NCI-H2107 treated with DMSO at 0.1 percent for 48 hours (cell line): ENCODE data around the gene CS.

Experiments used
- DNase-seq: peaks from one replicate; lab custom pipeline; 2025; ENCODE audit not compliant: unreplicated experiment; lab: John Stamatoyannopoulos, UW

The CS gene

DNA sequence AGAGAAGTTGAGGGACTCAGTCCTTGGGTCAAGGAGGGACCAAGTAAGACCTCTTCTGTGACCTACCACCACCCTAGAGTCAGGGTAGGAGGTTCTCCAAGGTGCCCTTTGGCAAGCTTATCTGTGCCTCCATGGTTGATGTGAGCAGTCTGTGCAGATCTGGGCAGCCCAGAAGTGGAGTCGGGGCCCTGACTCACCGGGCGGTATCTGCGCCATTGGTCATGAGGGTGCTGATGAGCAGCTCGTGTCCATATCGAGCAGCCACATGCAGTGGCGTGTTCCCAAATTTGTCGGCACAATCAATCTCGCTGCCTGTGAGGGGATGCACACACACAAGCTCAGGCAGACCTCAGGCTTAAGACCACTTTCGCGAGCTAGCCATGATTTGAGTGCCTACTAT, 47.0 kb downstream of the CS start:
- DNase-seq: no peak

- DNase-seq: no peak
Observed at GRCh38 chr12:56252649-56253048, 47.5 kb downstream of the CS start.

DNA sequence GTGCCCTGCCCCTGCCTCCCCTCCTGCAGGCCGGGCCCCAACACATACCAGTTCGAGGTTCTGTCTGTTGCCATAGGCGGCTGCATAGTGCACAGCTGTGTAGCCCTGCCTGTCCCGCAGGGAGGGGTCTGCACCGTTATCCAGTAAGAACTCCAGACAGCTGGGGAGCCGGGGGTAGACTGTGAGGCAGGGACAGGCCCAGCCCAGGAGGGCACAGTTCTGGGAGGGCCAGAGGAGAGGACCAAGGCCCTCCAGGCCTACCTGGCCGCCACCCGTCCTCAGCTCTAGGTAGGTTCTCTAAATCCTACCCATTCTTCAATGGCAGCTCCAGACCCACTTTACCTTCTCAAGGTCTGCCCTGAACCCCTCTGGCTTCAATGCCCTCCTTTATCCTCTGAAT, 51.4 kb downstream of the CS start:
- no peak for DNase-seq

GRCh38 chr12:56247923-56248322, 52.2 kb downstream of the CS start:
- no peak for DNase-seq

DNA sequence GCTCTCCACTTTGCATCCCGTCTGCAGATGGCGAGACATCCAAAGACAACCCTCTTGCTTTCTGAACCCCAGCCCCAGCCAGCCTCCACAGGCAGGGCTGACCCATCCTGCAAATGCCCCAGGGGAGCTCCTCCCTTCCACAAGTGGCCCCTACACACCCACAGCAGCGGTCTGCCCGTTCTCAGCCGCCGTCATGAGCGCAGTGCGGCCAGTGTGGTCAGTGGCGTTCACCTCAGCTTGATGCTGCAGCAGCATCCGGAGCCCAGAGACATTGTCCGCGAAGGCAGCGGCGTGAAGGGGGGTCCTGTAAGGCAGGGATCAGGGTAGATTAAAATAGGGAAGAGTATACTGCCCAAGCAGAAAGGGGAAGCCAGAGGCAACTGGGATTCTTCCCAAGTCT, 55.6 kb downstream of the CS start:
- no peak for DNase-seq

GRCh38 chr12:56243731-56244181, 56.4 kb downstream of the CS start:
- DNase-seq: no peak

GRCh38 chr12:56242986-56243385, 57.1 kb downstream of the CS start:
- DNase-seq: no peak

DNA sequence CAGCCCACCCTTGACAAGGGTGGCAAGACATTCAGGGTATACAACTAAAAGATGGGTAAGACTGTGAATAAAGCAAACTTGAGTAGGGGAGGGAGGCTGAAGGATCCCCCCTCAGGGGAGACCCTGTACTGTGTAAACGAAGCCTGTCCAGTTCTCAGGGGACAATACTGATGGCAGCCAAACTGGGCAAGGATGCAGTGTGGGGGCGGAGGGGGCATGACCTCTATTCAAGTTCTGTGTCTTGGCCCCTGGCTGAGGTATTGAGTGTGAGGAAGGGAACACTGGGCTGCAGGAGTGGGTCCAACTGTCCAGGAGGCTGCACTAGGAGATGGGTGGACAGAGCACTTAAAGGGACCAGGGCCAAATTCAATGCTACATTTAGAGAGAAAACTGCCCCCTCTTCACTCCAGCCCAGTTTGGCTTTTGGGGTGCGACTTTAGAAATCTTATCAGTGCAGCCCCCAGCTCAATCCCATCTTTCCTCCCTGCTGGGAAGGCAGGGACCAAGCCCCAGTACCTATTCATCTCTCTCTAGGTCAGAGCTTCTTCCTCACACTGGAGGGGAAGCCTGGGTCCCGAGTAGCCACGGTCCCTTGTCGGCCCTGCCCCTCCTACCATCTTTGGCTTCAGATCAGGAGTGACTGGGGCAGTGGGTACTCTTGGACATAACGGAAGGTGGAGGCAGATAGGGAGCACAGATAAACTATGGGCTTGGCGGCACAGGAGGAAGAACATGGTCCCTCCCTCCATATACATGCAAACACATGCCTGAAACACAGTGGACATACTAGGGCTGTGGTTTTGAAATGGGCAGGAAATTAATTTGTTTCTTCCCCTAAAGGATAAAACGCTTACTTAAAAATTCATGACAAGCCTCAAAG, 58.5 kb downstream of the CS start:
- DNase-seq: no peak

- DNase-seq: no peak
Observed at GRCh38 chr12:56237552-56237951, 62.6 kb downstream of the CS start.

DNA sequence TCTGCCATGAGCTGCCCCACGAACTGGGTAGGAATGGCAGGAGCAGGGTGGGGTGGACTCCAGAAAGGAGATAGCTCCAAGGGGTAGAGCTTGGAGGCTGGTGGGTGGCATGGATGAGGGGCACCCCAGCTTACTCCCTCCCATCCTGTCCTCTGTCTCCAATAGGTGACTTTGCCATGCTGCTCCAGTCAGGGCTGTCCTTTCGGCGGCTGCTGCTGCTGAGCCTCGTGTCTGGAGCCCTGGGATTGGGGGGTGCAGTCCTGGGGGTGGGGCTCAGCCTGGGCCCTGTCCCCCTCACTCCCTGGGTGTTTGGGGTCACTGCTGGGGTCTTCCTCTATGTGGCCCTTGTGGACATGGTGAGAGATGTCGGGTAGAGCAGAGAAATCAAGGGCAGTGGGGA, 63.1 kb downstream of the CS start:
- no peak for DNase-seq

DNA sequence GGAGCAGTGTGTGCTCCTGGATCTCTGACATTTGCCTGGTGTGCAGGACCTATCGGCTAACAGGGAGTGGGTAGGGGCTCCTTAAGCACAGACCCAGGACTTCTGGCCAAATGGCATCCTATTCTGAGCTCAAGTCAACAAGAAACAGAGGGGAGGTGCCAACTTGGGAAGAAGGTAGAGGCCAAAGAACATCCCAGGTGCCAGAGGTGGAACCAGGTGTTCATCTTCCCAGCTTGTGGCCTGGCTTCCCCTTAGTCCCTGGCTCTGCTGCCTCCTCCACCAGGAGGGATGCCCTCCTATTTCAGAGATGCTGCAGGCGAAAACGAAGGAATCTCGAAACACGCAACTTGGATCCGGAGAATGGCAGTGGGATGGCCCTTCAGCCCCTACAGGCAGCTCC, 64.0 kb downstream of the CS start:
- no peak for DNase-seq

GRCh38 chr12:56234746-56235436, 65.2 kb downstream of the CS start:
- DNase-seq: no peak

- no peak for DNase-seq
Observed at GRCh38 chr12:56231184-56231582, 68.9 kb downstream of the CS start.

DNA sequence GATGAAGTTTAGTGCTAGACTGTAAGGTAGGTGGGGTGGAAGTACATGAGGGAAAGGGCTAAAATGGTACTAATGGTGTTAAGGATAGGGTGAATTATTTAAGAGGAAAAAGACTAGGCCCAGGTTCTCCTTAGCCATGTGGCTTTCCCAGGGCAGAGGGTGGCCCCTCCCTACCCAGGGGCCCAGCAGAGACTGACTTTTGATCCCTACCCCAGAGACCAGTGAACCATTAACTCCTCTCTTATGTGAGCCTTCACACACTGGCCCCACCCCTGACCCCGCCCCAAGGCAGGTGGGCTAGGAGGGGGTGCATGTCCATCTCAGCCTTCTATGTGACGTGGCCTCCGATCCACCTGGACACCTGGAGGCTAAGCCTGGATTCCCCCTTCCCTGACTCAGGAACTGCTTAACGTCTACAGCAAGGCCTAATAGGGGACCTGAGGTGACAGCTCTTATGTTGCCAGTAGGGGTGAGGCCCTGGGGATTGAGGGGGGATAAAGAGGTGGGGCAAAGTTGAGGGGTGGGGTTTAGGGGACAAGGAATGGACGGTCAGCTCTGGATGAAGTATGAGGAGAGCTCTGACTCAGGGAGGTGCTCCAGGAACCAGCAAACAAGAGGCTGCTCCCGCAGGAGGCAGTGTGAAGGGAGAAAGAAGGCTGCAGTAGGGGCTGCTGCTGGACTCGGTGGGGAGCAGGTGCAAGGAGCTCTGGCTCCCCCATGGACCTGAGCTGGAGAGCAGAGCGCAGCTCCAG, 69.5 kb downstream of the CS start:
- DNase-seq: no peak

DNA sequence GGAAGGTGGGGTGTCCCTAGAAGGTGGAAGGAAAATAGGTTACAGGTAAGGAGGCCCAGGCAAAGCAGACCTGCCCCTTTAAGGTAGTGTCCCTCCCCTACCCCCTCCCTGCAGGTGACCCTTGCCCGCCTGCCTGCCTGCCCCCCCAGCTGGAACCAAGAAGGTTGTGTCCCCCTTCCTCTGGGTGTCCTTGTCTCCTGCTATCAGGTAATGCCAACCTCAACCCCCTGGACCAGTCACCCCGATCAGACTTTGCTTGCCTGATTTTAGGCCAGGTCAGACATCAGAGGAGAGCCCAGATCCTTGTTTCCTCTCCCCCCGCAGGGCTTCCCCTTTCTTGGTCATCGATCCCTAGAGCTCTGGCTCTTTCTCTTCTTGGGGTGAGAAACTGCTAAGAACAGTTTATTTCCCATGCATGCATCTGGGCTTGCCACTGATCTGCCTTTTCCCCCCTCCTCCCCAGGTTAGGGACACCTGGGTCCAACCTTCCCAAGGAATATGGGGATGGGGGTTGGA, 70.2 kb downstream of the CS start, which contains the start of gene SLC39A5:
TSS of gene SLC39A5 (plus strand) at position 136 of the 516 bp plus-strand sequence. CDS start 1,224 bp downstream, outside the sequence.
- no peak for DNase-seq

- DNase-seq: no peak
Observed at GRCh38 chr12:56229082-56229481, 71.0 kb downstream of the CS start.

- no peak for DNase-seq
Observed at GRCh38 chr12:56224954-56225353, 75.2 kb downstream of the CS start.

DNA sequence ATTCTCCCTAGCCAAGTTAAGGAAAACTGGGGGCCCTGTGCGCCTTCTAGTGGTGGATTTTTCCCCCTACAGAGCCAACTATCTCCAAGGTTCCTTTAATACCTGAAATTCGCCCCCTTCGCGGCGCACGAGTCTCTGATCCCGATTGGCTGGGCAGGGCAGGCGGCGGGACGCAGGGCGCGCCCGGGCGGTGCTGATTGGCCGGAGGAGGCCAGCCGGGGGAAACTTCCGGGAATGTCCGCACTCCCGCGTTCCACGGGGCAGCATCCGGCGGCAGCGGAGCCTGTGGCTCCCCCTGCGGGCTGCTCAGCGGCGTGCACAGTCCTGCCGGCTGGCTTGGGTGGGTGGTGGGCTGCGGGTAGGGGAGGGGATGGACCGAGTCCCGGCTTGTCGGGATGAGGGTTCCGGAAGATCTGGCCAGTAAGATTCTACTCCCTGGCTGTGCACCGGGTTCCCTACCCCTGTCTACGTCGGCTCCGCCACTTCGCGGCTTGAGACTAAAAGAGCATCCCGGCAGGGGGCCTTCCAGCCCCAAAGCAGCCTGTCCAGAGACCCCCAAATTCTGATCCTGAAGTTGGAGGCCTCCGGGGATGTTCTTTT, 75.9 kb downstream of the CS start, which contains the start of gene NABP2:
TSS of gene NABP2 (plus strand) at position 241 of the 600 bp plus-strand sequence. CDS start 515 bp downstream, outside the sequence.
- peak; percentile 96 for DNase-seq

- no peak for DNase-seq
Observed at GRCh38 chr12:56223571-56224101, 76.5 kb downstream of the CS start.

GRCh38 chr12:56222531-56222895, 77.6 kb downstream of the CS start:
- DNase-seq: no peak
